Glutamatergic neuron (in vitro differentiated cells): ENCODE measurements around the gene SMARCC1. TPM values are rescaled to one million over a fixed set of nuclear protein-coding genes. Genes with fewer than 3 reads are reported as not detected.
A peak's percentile ranks its signal among the peaks of the same experiment; 100 is the strongest.
"Not testable (repeated sequence)": the region's sequence is repeated elsewhere in the genome, so short reads cannot be mapped to it uniquely, and the experiment has no call there.

ENCODE experiments used
- DNase-seq: peaks from one replicate; pipeline ENCODE4 v3.0.0; 2022
- H3K27ac Mint-ChIP-seq: one replicate; pipeline ENCODE4 v1.8.0; 2020; ENCODE audit warnings: mild to moderate bottlenecking, mixed read lengths, inconsistent platforms; ENCODE audit not compliant: unreplicated experiment
- H3K27me3 Mint-ChIP-seq: one replicate; pipeline ENCODE4 v1.8.0; 2020; ENCODE audit warnings: mild to moderate bottlenecking, moderate library complexity, mixed read lengths, inconsistent platforms; ENCODE audit not compliant: unreplicated experiment
- H3K36me3 Mint-ChIP-seq: one replicate; pipeline ENCODE4 v1.8.0; 2020; ENCODE audit warnings: mild to moderate bottlenecking, mixed read lengths, inconsistent platforms; ENCODE audit not compliant: unreplicated experiment
- H3K4me1 Mint-ChIP-seq: one replicate; pipeline ENCODE4 v1.8.0; 2020; ENCODE audit warnings: mild to moderate bottlenecking, low read depth, mixed read lengths, inconsistent platforms; ENCODE audit not compliant: unreplicated experiment
- H3K4me3 Mint-ChIP-seq: one replicate; pipeline ENCODE4 v1.8.0; 2020; ENCODE audit warnings: mild to moderate bottlenecking, mixed read lengths, inconsistent platforms; ENCODE audit not compliant: unreplicated experiment
- H3K9me3 Mint-ChIP-seq: one replicate; pipeline ENCODE4 v1.8.0; 2020; ENCODE audit warnings: mild to moderate bottlenecking, moderate library complexity, mixed read lengths, inconsistent platforms; ENCODE audit not compliant: unreplicated experiment
- total RNA-seq: library from RNA; stranded (reverse); fragmentation: NEBNext Ultra II Directional; extraction: Animal tissue kit (Norgen Biotek cat#: 25700); gene quantifications from one replicate; pipeline ENCODE4 v1.2.1, GENCODE V29; 2021; ENCODE audit not compliant: unreplicated experiment
- TF ChIP-seq, protein P1 (sequence below): fragments of 200-600 bp; sonication (generic); IDR thresholded peaks from one replicate; pipeline ENCODE4 v1.5.0; 2021; ENCODE audit not compliant: partially characterized antibody, unreplicated experiment

SMARCC1 gene
- total RNA-seq, 1 donor from 2014 or later = 196 TPM

DNA sequence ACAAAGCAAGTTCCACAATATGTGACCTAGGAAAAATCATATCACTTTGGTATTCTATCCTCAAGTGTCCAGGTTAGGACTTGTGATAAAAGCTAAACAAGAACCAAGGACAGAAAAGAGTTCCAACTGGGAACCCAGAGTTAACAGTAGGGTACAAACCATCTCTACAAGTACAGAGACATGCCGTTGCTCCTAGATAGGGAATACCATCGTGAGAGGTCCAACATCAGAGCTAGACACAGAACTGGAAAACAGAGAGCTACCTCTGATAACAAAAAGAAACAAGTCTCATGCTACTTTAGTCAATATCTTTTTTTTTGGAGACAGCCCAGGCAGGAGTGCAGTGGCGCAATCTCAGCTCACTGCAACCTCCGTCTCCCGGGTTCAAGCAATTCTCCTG lies 37.8 kb downstream of the SMARCC1 start:
- TF ChIP-seq, protein P1, sequence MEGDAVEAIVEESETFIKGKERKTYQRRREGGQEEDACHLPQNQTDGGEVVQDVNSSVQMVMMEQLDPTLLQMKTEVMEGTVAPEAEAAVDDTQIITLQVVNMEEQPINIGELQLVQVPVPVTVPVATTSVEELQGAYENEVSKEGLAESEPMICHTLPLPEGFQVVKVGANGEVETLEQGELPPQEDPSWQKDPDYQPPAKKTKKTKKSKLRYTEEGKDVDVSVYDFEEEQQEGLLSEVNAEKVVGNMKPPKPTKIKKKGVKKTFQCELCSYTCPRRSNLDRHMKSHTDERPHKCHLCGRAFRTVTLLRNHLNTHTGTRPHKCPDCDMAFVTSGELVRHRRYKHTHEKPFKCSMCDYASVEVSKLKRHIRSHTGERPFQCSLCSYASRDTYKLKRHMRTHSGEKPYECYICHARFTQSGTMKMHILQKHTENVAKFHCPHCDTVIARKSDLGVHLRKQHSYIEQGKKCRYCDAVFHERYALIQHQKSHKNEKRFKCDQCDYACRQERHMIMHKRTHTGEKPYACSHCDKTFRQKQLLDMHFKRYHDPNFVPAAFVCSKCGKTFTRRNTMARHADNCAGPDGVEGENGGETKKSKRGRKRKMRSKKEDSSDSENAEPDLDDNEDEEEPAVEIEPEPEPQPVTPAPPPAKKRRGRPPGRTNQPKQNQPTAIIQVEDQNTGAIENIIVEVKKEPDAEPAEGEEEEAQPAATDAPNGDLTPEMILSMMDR = no peak
- Mint-ChIP-seq H3K9me3 (no peaks in the 10 kb centered on the region), H3K27ac (no peak overlapping the region), H3K4me3 (no peak overlapping the region), H3K27me3 (peaks cover 2% of the 10 kb centered on the region), H3K36me3 (no peaks in the 10 kb centered on the region), H3K4me1 (no peaks in the 10 kb centered on the region)
- no peak for DNase-seq

DNA sequence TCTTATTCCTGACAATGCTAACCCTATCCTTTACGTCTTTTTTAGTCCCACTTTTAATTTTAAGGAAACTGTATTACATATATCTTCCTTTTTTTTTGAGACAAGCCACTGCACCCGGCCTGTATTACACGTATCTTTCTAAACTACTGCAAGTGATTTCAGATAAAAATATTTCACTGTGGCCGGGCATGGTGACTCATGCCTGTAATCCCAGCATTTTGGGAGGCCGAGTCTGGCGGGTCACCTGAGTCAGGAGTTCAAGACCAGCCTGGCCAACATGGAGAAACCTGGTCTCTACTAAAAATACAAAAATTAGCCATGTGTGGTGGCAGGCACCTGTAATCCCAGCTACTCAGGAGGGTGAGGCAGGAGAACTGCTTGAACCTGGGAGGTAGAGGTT lies 38.3 kb downstream of the SMARCC1 start:
- not testable (repeated sequence) for H3K27ac Mint-ChIP-seq, H3K36me3 Mint-ChIP-seq, H3K4me1 Mint-ChIP-seq, DNase-seq, H3K27me3 Mint-ChIP-seq, H3K4me3 Mint-ChIP-seq, H3K9me3 Mint-ChIP-seq

DNA sequence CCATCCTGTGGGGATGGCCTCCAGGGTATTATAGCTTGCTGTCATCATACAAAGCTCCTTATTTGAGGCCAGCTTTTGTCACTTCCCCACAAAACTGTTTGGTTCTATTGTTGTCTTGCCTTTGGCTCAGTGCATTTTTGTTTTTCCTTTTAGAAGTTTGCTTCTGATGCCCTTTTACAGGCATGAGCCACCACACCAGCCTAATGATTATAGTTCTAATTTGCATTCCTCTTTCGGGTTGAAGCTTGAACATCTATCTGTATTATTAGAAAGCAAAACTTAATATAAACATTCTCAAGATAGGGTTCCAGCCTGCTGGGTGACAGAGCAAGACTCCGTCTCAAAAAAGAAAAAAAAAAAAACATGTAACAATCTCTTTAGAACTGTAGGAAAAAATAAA lies 39.8 kb downstream of the SMARCC1 start:
- Mint-ChIP-seq H3K9me3 (no peaks in the 10 kb centered on the region), H3K27me3 (no peaks in the 10 kb centered on the region), H3K27ac (no peak overlapping the region), H3K4me1 (no peaks in the 10 kb centered on the region), H3K36me3 (no peaks in the 10 kb centered on the region), H3K4me3 (no peak overlapping the region)
- DNase-seq = no peak
- TF ChIP-seq, protein P1 = no peak

DNA sequence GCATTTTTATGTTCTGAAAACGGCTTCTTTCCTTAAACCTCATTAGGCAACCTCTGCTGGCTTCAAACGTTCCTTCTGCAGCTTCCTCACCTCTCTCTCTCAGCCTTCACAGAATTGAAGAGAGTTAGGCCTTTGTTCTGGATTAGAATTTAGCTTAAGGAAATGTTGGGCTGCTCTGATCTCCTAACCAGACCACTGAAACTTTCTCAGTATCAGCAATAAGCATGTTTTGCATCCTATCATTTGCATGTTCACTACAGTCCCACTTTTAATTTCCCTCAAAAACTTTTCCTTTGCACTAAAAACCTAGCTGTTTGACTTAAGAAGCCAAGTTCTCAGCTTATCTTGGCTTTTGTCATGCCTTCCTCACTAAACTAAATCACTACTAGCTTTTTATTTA lies 49.5 kb downstream of the SMARCC1 start:
- no peak overlapping the region for H3K27ac Mint-ChIP-seq
- no peaks in the 10 kb centered on the region for H3K4me1 Mint-ChIP-seq
- no peak for DNase-seq
- peaks cover 12% of the 10 kb centered on the region for H3K36me3 Mint-ChIP-seq
- peaks cover 4% of the 10 kb centered on the region for H3K27me3 Mint-ChIP-seq
- no peak overlapping the region for H3K4me3 Mint-ChIP-seq
- no peaks in the 10 kb centered on the region for H3K9me3 Mint-ChIP-seq
- TF ChIP-seq, protein P1 = no peak

DNA sequence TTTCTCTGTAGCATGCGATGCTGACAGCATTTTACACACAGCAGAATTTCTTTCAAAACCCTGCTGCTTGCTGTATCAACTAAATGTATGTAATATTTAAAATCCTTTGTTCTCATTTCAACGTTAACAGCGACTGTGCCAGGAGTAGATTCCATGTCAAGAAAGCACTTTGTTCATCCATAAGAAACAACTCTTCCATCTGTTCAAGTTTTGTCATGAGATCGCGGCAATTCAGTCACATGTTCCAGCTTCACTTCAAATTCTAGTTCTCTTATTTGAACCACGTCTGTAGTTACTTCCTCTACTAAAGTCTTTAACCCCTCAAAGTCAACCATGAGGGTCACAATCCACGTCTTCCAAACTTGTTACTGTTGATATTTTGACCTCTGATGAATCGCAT lies 50.6 kb downstream of the SMARCC1 start:
- H3K9me3 Mint-ChIP-seq = no peaks in the 10 kb centered on the region
- H3K27ac Mint-ChIP-seq = peak overlapping the region; percentile 35
- DNase-seq = no peak
- H3K27me3 Mint-ChIP-seq = peaks cover 4% of the 10 kb centered on the region
- TF ChIP-seq, protein P1 = no peak
- no peak overlapping the region for H3K4me3 Mint-ChIP-seq
- H3K36me3 Mint-ChIP-seq = peaks cover 12% of the 10 kb centered on the region
- H3K4me1 Mint-ChIP-seq = peaks cover 1% of the 10 kb centered on the region

DNA sequence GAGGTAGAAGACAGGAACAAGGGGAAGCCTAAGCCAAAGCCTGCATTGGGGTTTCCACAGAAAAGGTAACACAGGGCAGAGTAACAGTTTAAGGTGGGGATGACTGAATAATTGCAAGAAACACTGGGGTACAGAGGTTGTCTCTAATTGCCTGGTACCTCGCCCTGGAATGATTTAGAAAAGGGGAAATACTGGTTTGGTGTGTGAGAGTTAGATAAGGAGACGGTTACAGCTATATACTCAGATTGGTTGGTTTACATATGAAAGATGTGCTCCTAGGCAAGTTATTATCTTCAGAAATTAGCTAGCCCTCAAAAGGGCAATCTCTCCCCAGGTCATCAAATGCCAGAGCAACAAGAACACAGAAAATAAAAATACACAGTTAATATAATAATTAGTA lies 58.8 kb downstream of the SMARCC1 start:
- no peak for DNase-seq
- Mint-ChIP-seq H3K4me1 (peaks cover 1% of the 10 kb centered on the region), H3K4me3 (no peak overlapping the region), H3K9me3 (peaks cover 3% of the 10 kb centered on the region), H3K36me3 (no peaks in the 10 kb centered on the region), H3K27me3 (peaks cover 2% of the 10 kb centered on the region), H3K27ac (no peak overlapping the region)
- TF ChIP-seq, protein P1 = no peak

DNA sequence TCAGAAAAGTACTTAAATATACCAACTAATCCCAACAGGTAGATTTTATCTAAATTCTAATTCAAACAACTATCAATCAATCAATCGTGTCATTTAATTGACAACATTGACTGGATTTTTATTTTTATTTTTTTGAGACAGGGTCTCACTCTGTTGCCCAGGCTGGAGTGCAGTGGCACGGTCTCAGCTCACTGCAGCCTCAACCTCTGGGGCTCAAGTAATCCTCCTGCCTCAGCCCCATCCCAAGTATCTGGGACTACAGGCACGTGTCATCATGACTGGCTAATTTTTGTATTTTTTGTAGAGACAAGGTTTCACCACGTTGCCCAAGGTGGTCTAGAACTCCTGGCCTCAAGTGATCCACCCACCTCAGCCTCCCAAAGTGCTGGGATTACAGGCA lies 64.2 kb downstream of the SMARCC1 start:
- H3K27me3 Mint-ChIP-seq, H3K9me3 Mint-ChIP-seq, DNase-seq, H3K4me3 Mint-ChIP-seq, H3K27ac Mint-ChIP-seq, H3K36me3 Mint-ChIP-seq, H3K4me1 Mint-ChIP-seq: not testable (repeated sequence)
